Mammary epithelial cell (primary cell): ENCODE results near the gene VSTM2L.

Experiments used
- CTCF ChIP-seq, 2 donors: IDR thresholded peaks in 1 of 2; conservative IDR thresholded peaks in 1 of 2; 2 replicates each; pipeline ENCODE4 v1.5.1; 2011 to 2012; ENCODE audit warnings: inconsistent platforms in 2 of 2, low read length in 2 of 2, mild to moderate bottlenecking in 2 of 2, control low read depth in 1 of 2, low read depth in 1 of 2; ENCODE audit not compliant: insufficient read depth in 1 of 2; ENCODE audit errors: extremely low read depth in 1 of 2
- EZH2 ChIP-seq: IDR thresholded peaks from 2 replicates; pipeline ENCODE4 v1.6.1; 2012; ENCODE audit warnings: low read length, inconsistent platforms, borderline replicate concordance

GRCh38 chr20:37936041-37936440 lies 33.1 kb downstream of the VSTM2L start:
- TF ChIP-seq CTCF (conservative IDR thresholded peaks at IDR 0.05 in 1 of 2, IDR thresholded peaks at IDR 0.05 in 1 of 2; ENCODE audit: extremely low read depth in 1 of 2, insufficient read depth in 1 of 2, low read depth in 1 of 2, low read length in 2 of 2) (no peak), EZH2 (no peak)
